Midbrain (tissue), 1 donor: ENCODE measurements around the gene ING4.
"Not testable (repeated sequence)": the region's sequence is repeated elsewhere in the genome, so short reads cannot be mapped to it uniquely, and the experiment has no call there.

Source experiments
- DNase-seq: peaks from one replicate; lab custom pipeline; 2025; lab: John Stamatoyannopoulos, UW

Gene ING4

DNA sequence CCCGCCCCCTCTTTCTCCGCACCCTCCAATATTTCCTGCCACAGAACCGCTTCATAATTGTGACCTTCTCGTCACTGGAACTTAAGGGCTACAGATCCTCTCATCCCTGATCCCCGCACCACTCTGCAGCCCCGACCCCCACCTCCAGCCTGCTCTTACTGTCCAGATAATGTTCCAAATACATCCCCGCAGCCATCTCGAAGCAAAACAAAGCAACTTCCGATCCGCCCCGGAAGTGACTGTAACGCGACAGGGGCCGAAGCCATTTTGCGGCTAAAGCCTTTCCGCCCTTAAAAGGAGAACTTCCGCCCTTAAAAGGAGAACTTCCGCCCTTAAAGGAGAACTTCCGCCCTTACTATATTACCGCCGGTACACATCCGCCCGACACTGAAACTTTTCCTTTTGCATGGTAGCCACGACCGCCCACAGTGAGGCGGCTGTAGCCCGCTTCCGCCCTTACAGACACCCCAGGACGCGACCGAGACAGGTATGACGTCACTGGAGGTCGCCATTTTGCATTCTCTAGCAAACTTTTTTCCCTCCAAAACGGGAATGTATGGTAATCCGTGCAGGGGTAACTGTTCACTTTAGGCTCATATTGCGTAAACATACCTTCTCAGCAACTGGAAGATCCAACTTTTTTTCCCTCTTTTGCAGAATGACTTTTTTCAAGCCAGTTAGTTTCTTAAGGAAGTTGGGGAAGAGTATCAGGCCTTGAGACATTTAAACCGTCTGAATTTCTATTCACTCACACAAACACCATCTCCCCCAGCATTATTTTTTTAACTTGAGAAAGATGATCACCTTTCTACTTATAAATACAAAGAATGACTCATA is at the start of gene ING4:
ING4 (minus strand) TSS at position 214 of the 837 bp plus-strand sequence; CDS start at position 196, 18 bp downstream.
- peak; percentile 100 for DNase-seq

DNA sequence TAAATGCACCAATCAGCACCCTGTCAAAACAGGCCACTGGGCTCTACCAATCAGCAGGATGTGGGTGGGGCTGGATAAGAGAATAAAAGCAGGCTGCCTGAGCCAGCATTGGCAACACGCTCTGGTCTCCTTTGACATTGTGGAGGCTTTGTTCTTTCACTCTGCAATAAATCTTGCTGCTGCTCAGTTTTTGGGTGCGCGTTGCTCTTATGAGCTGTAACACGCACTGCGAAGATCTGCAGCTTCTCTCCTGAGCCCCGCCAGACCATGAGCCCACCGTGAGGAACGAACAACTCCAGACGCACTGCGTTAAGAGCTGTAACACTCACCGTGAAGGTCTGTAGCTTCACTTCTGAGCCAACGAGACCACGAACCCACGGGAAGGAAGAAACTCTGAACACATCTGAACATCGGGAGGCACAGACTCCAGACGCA is 46.1 kb upstream of the ING4 start:
- DNase-seq: no peak

- not testable (repeated sequence) for DNase-seq
These were observed 45.4 kb upstream of the ING4 start for GRCh38 chr12:6708351-6708750.

GRCh38 chr12:6703631-6704030 is 40.7 kb upstream of the ING4 start:
- DNase-seq: no peak

GRCh38 chr12:6701078-6701768 is 38.3 kb upstream of the ING4 start:
- DNase-seq: no peak

- no peak for DNase-seq
These were observed 37.7 kb upstream of the ING4 start, which contains the start of gene PIANP for GRCh38 chr12:6700646-6701051. TSS of gene PIANP (minus strand) at chr12:6700815. CDS start at chr12:6698061, 2,754 bp downstream.

DNA sequence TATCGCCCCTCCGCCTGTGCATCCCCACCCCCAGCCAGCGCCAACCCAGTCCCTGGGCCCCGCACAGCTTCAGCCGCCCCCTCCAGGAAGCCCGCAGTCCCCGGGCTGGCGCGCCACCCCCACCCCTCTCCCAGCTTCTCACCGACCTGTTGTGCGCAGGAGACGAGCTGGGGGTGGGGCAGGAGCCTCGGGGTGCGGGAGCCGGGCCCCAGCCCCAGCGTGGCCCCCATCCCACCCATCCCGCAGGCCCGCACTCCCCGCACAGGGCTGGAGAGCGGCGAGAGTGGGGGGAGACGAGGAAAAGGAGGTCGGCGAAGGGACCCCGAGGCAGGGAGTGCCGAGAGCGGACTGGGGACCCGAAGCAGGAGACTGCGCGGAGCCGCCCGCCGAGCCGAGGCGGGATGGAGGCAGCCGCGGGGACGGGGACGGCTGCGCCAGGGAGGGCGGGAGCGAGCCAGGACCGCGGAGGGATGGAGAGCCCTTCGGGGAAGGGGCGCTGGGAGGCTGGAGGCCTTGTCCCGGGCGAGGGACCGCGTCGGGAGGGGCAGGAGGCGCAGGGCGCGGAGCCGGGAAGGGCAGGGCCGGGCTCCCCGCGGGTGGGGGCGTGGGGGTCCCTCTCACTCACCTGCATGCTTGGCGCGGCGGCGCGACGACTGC is 37.2 kb upstream of the ING4 start:
- DNase-seq: no peak

DNA sequence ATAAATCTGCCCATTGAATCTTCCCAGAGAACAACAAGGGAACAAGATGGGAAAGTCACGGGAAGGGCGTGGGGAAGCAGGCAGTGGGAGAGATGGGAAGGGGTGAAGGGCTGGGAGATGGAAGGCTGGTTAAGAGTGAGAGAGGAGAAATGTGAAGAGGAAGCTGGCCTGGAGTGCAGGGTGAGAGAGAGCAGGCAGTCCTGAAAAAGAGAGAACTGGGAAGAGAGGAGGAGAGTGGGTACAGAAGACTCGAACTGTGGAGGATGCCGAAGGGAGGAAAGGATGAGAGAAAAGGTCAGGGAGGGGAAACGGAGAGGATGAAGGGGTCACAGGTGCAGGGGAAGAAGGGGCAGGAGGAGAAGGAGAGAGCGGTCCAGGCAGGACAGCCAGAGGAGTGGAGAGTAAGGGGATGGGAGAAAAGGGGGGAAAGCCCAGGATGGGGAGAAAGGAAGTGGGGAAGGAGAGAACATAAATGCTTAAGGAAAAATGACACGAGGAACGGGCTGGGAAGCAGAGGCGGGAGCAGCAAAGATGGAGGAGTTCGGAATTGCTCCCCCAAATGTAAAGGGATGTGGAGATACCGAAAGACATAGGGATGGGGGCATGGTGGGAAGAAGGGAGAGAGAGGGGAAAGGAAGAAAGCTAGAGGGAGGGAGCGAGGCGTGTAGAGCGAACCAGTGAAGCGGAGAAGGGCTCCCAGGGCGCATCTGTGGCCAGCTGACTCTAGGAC is 36.5 kb upstream of the ING4 start:
- no peak for DNase-seq

- DNase-seq: no peak
These were observed 35.6 kb upstream of the ING4 start for GRCh38 chr12:6698352-6699046.

GRCh38 chr12:6697584-6698351 is 34.8 kb upstream of the ING4 start:
- no peak for DNase-seq

DNA sequence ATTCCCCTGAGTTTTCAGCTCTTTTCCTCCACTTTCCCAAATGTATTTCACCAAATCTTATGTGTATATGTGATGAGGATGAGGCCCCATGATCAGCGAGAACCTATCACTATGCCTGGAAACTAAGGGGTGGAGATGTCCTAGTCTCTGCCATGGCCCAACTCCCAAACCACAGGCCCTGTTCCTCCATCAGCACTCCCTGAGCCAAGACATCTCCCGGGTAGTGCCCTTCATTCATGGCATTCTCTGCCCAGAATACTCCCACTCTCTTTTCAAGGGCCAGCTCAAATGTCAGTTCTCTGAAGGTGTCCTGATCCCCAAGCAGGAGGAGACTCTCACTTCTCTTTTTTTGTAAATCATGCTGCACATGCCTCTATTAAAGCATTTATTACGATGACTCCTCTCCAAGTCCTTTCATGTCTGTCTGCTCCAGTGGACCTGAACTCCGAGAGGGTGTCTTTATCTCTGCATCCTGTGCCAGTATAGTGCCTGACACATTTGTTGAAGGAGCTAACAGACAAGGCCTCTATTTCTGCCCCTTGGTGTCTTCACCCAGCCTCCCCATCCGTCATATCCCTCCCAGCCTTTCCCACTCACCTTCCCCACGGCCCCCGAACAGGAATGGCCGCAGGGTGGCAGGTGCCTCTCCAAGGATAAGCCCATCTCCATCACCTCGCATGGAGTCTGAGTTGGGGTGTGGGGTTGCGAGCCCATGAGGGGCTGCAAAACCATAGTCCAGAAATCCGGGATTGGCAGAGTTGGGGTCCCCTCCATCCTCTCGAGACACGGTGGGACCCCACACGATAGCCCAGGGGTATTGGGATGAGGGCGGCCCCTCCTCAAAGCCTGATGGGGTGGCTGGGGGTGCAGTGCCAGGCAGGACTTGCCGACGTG is 34.0 kb upstream of the ING4 start:
- DNase-seq: no peak

- no peak for DNase-seq
These were observed 32.6 kb upstream of the ING4 start for GRCh38 chr12:6695313-6696045.

GRCh38 chr12:6694701-6695100 is 31.8 kb upstream of the ING4 start:
- DNase-seq: no peak

DNA sequence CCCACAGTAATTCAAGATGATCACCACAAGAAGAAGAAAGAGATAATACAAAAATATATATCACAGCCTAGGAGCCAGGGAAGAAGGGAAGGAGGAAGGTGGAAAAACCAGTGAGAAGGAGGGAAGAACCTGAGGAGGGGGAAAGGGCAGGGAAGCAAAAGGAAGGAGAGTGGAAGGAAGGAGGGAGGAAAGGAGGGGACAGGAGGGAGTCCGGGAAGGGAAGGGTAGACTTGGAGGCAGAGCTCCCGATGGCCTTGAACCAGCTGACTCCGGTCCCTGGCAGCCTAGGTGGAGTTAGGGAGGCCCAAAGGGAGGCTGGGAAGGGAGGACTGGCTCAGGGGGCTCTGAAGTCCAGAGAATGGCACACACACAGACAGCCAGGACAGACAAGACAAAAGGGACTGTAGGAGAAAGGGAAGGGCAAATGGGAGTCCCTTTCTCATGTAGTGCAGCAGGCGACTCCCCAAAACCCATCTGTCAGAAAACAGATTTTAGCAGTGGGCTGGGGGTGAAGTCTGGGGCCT is 31.0 kb upstream of the ING4 start:
- no peak for DNase-seq

DNA sequence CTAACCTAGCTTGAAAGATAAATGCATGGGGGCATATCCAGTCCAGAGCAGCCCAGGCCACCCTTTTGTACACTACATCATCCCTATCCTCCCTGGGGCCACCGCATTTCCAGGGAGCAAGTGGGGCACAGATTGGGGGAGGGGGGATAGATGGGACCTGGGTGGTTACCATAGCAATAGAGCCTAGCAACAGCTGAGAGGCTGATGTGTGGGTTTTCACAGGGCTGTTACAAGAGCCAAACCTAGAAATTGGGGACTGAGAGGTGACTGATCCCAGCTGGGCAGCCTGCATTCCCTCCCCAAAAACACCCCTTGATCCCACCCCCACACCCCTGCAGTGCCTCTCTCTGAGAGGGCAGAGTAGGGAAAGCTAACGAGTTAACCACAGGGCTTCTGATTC is 30.0 kb upstream of the ING4 start:
- DNase-seq: no peak

GRCh38 chr12:6691473-6691872 is 28.6 kb upstream of the ING4 start:
- DNase-seq: no peak

- peak; percentile 100 for DNase-seq
These were observed 26.3 kb upstream of the ING4 start, which contains the start of gene ZNF384 for GRCh38 chr12:6688999-6689882. TSS of gene ZNF384 (minus strand) at chr12:6689375. CDS start at chr12:6679520, 9,855 bp downstream.
